NT2/D1 (cell line): ENCODE data around the gene CATSPERD.
"Not testable (repeated sequence)": the region's sequence is repeated elsewhere in the genome, so short reads cannot be mapped to it uniquely, and the experiment has no call there.

Experiments used
- DNase-seq: peaks from one replicate; pipeline ENCODE4 v3.0.0-alpha.2; 2011; ENCODE audit warnings: low read depth, low spot score
- H3K27me3 ChIP-seq: 2 replicates; pipeline ENCODE4 v1.6.0; 2011; ENCODE audit warnings: mild to moderate bottlenecking; ENCODE audit not compliant: insufficient read length, insufficient read depth
- H3K36me3 ChIP-seq: 2 replicates; pipeline ENCODE4 v1.6.1; 2011; ENCODE audit warnings: mild to moderate bottlenecking, low read length, mixed read lengths; ENCODE audit not compliant: insufficient read depth, insufficient read length
- H3K4me1 ChIP-seq: 2 replicates; pipeline ENCODE4 v1.5.1; 2011; ENCODE audit not compliant: insufficient read depth, insufficient read length
- H3K4me3 ChIP-seq: 2 replicates; pipeline ENCODE4 v1.5.1; 2011; ENCODE audit warnings: low read depth; ENCODE audit not compliant: insufficient read length
- H3K9ac ChIP-seq: 2 replicates; pipeline ENCODE4 v1.6.0; 2011; ENCODE audit warnings: low read depth; ENCODE audit not compliant: insufficient read length
- H3K9me3 ChIP-seq: 2 replicates; pipeline ENCODE4 v1.5.1; 2011; ENCODE audit warnings: mild to moderate bottlenecking, low read length; ENCODE audit not compliant: insufficient read depth
- SUZ12 ChIP-seq: IDR thresholded peaks from 2 replicates; pipeline ENCODE4 v1.6.1; 2011; ENCODE audit not compliant: insufficient read length, insufficient read depth; ENCODE audit errors: extremely low read depth
- YY1 ChIP-seq: IDR thresholded peaks from 2 replicates; pipeline ENCODE4 v1.6.1; 2011; ENCODE audit not compliant: insufficient read length, insufficient read depth
- ZNF274 ChIP-seq: IDR thresholded peaks from 2 replicates; pipeline ENCODE4 v1.6.1; 2011; ENCODE audit warnings: mild to moderate bottlenecking, low read depth, low read length

Gene CATSPERD

GRCh38 chr19:5686647-5687359, 33.6 kb upstream of the CATSPERD start:
- Histone ChIP-seq H3K36me3 (peaks cover 16% of the 10 kb centered on the region), H3K9me3 (no peaks in the 10 kb centered on the region), H3K4me3 (peak overlapping the region; percentile 63), H3K4me1 (peaks cover 14% of the 10 kb centered on the region), H3K9ac (peak overlapping the region; percentile 80), H3K27me3 (no peaks in the 10 kb centered on the region)
- DNase-seq: peak; percentile 95
- no peak for TF ChIP-seq SUZ12
- no peak for TF ChIP-seq YY1
- TF ChIP-seq ZNF274: no peak

- Histone ChIP-seq H3K36me3 (peaks cover 24% of the 10 kb centered on the region), H3K27me3 (no peaks in the 10 kb centered on the region), H3K4me3 (peak overlapping the region; percentile 39), H3K4me1 (peaks cover 19% of the 10 kb centered on the region), H3K9ac (peak overlapping the region; percentile 80), H3K9me3 (no peaks in the 10 kb centered on the region)
- TF ChIP-seq YY1 (no peak), ZNF274 (no peak), SUZ12 (no peak)
- DNase-seq: no peak
Measured at GRCh38 chr19:5687360-5688198, 32.9 kb upstream of the CATSPERD start.

DNA sequence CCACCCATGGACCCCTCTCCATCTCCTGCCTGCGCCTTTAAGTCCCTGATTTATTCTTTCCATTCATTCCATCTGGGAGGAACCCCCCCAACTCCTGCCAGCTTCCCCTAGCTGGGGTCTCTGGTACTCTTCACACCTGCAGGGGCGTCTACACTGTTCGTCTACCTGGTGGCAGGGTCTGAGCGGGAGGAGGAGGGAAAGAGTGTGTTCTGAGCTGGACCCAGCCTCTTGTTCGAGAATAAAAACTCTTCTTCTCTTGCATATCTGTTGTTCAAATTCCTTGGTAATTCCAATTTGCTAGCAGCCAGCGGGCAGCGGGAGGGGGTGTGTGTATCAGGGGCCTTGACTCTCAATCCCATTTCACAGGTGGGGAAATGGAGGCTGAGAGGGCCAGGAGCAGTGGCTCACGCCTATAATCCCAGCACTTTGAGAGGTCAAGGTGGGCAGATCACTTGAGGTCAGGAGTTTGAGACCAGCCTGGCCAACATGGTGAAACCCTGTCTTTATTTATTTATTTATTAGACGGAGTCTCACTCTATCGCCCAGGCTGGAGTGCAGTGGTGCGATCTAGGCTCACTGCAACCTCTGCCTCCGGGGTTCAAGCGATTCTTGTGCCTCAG, 32.1 kb upstream of the CATSPERD start:
- Histone ChIP-seq H3K36me3 (peaks cover 32% of the 10 kb centered on the region), H3K4me1 (peaks cover 24% of the 10 kb centered on the region)
- H3K4me3 ChIP-seq, DNase-seq, H3K9me3 ChIP-seq, H3K9ac ChIP-seq, H3K27me3 ChIP-seq: not testable (repeated sequence)

- H3K9ac ChIP-seq: peak within 1 kb of the TSS; percentile 99
- H3K4me1 ChIP-seq: peaks cover 29% of the 10 kb centered on the region
- H3K4me3 ChIP-seq: peak within 1 kb of the TSS; percentile 100
- H3K9me3 ChIP-seq: no peaks in the 10 kb centered on the region
- peaks cover 51% of the 10 kb centered on the region for H3K36me3 ChIP-seq
- TF ChIP-seq YY1: peak; percentile 7
- no peak for TF ChIP-seq ZNF274
- TF ChIP-seq SUZ12: no peak
- peak; percentile 96 for DNase-seq
- H3K27me3 ChIP-seq: no peaks in the 10 kb centered on the region
Measured at GRCh38 chr19:5690125-5690954, 30.1 kb upstream of the CATSPERD start, which contains the start of gene RPL36. Gene RPL36 (plus strand): TSS chr19:5690295. CDS start chr19:5690508, 213 bp downstream.

DNA sequence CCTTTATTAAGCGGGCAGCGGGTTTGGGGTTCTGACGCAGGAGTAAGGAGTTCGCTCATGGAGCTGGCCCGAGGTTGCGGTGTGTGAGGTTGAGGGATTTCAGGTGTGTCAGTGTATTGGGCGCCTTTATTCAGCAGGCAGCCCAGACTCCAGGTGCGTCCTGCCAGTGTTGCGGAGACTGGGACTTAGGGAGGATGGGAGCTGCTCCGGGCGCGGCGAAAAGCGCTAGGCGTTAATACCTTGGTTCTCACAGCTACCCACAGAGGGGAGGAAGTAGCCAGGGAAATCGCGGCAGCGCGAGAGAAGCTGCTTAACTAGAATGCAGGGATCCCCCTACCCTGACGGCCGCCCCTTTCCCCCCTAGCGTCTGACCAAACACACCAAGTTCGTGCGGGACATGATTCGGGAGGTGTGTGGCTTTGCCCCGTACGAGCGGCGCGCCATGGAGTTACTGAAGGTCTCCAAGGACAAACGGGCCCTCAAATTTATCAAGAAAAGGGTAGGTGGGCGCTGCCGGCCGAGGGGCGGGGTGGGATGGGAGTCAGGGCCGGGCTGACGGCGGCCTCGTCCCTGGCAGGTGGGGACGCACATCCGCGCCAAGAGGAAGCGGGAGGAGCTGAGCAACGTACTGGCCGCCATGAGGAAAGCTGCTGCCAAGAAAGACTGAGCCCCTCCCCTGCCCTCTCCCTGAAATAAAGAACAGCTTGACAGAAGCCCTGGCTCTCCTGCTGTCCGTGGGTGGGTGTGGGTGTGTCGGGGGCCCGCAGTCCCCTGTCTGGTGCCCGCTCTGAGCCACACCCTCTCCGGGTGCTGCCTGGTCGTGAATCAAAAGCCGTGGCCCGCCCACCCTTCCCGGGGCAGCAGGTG, 29.2 kb upstream of the CATSPERD start:
- Histone ChIP-seq H3K4me1 (peaks cover 27% of the 10 kb centered on the region), H3K9ac (peak overlapping the region; percentile 99), H3K4me3 (peak overlapping the region; percentile 100), H3K36me3 (peaks cover 60% of the 10 kb centered on the region), H3K9me3 (no peaks in the 10 kb centered on the region), H3K27me3 (no peaks in the 10 kb centered on the region)
- TF ChIP-seq YY1: peak; percentile 29
- no peak for TF ChIP-seq SUZ12
- no peak for TF ChIP-seq ZNF274
- no peak for DNase-seq
